MCF 10A (cell line): ENCODE results near the gene TTC9B. TPM values are rescaled to one million over a fixed set of nuclear protein-coding genes. Genes with fewer than 3 reads are reported as not detected.
A peak's percentile ranks its signal among the peaks of the same experiment; 100 is the strongest.

Experiments used
- BruUV-seq: library from RNA; stranded (reverse); fragments of 400-500 nt; replicated peaks from 2 replicates; lab custom pipeline; 2021; lab: Mats Ljungman, UMichigan
- CTCF ChIA-PET: fragments of 300-600 bp; sonication (Branson Sonifier 250); formaldehyde crosslinking; extraction: SDS; loops from one replicate; lab custom pipeline; 2021; ENCODE audit warnings: antibody characterized with exemption, inconsistent platforms; lab: Yijun Ruan, JAX
- POLR2A ChIA-PET: fragments of 300-600, 350-650 bp; sonication (Branson Sonifier 250); formaldehyde crosslinking; extraction: SDS; loops from one replicate; lab custom pipeline; 2020; ENCODE audit warnings: antibody characterized with exemption, inconsistent platforms; lab: Yijun Ruan, JAX
- DNase-seq: peaks from one replicate; pipeline ENCODE4 v3.0.0-alpha.2; 2018; ENCODE audit not compliant: unreplicated experiment
- H3K27ac Mint-ChIP-seq: one replicate; pipeline ENCODE4 v1.8.0; 2022; ENCODE audit warnings: mild to moderate bottlenecking, low read depth, mixed read lengths; ENCODE audit not compliant: unreplicated experiment
- H3K27me3 Mint-ChIP-seq: one replicate; pipeline ENCODE4 v1.8.0; 2022; ENCODE audit warnings: mixed read lengths; ENCODE audit not compliant: insufficient read depth, unreplicated experiment
- H3K36me3 Mint-ChIP-seq: one replicate; pipeline ENCODE4 v1.8.0; 2022; ENCODE audit warnings: mild to moderate bottlenecking, moderate library complexity, mixed read lengths; ENCODE audit not compliant: insufficient read depth, unreplicated experiment
- H3K4me1 Mint-ChIP-seq: one replicate; pipeline ENCODE4 v1.8.0; 2022; ENCODE audit warnings: mixed read lengths; ENCODE audit not compliant: insufficient read depth, unreplicated experiment
- H3K4me3 Mint-ChIP-seq: one replicate; pipeline ENCODE4 v1.8.0; 2022; ENCODE audit warnings: mild to moderate bottlenecking, moderate library complexity, mixed read lengths; ENCODE audit not compliant: unreplicated experiment
- H3K9me3 Mint-ChIP-seq: one replicate; pipeline ENCODE4 v1.8.0; 2022; ENCODE audit warnings: mixed read lengths; ENCODE audit not compliant: unreplicated experiment
- CTCF ChIP-seq: fragments of 200-600 bp; IDR thresholded peaks from one replicate; pipeline ENCODE4 v1.8.0; 2022; ENCODE audit warnings: antibody characterized with exemption, mild to moderate bottlenecking; ENCODE audit not compliant: unreplicated experiment
- intact Hi-C: fragments of 100-400 bp; cut with micrococcal nuclease; formaldehyde crosslinking; loops from 2 replicates; pipeline ENCODE4 v1.14.1; 2022
- total RNA-seq: library from RNA; stranded (reverse); gene quantifications from 2 replicates; pipeline ENCODE4 v1.2.3, GENCODE V29; 2022

The TTC9B gene
- total RNA-seq, 1 experiment from 2014 or later: not detected

GRCh38 chr19:40193587-40193849, 24.7 kb downstream of the TTC9B start:
- H3K4me3 Mint-ChIP-seq: peak overlapping the region; percentile 1

GRCh38 chr19:40192758-40193586, 25.2 kb downstream of the TTC9B start:
- CTCF ChIA-PET: interaction anchor here (0.6 to 1.4 kb wide), 4 partner anchors 22 to 84 kb away, joined by 3 to 5 read pairs (median 4); no protein-coding TSS in a partner anchor
- no peak for TF ChIP-seq CTCF
- Mint-ChIP-seq H3K36me3 (no peaks in the 10 kb centered on the region), H3K27me3 (no peaks in the 10 kb centered on the region), H3K9me3 (no peaks in the 10 kb centered on the region), H3K27ac (no peak overlapping the region), H3K4me3 (peak overlapping the region; percentile 58), H3K4me1 (peaks cover 7% of the 10 kb centered on the region)
- intact Hi-C loops: no loop called here
- no peak for DNase-seq
- BruUV-seq: TSS peak; percentile 20
- POLR2A ChIA-PET: interaction anchor here (0.6 kb wide), 1 partner anchor 526 kb away, joined by 3 read pairs; no protein-coding TSS in a partner anchor

More at GRCh38 chr19:40193587-40193849, 24.7 kb downstream of the TTC9B start:
- CTCF ChIA-PET: interaction anchor here (0.6 to 1.4 kb wide), 4 partner anchors 23 to 84 kb away, joined by 3 to 5 read pairs (median 4); no protein-coding TSS in a partner anchor
- Mint-ChIP-seq H3K4me1 (peaks cover 7% of the 10 kb centered on the region), H3K36me3 (no peaks in the 10 kb centered on the region), H3K9me3 (no peaks in the 10 kb centered on the region), H3K27ac (no peak overlapping the region), H3K27me3 (no peaks in the 10 kb centered on the region)
- POLR2A ChIA-PET: no interaction called here
- intact Hi-C loops: no loop called here
- no TSS peak for BruUV-seq
- TF ChIP-seq CTCF: no peak
- DNase-seq: no peak

- DNase-seq: peak; percentile 23
- Mint-ChIP-seq H3K36me3 (no peaks in the 10 kb centered on the region), H3K4me3 (peak overlapping the region; percentile 58), H3K4me1 (peaks cover 7% of the 10 kb centered on the region), H3K27ac (no peak overlapping the region), H3K27me3 (no peaks in the 10 kb centered on the region), H3K9me3 (no peaks in the 10 kb centered on the region)
- CTCF ChIA-PET: interaction anchor here (0.5 to 0.7 kb wide), 4 partner anchors 47 to 850 kb away, joined by 3 to 4 read pairs (median 4); partner anchors contain the start of gene SAMD4B
- no peak for TF ChIP-seq CTCF
- intact Hi-C loops: no loop called here
- no TSS peak for BruUV-seq
- POLR2A ChIA-PET: interaction anchor here (0.6 to 1.5 kb wide), 5 partner anchors 14 to 195 kb away, joined by 3 to 5 read pairs (median 3); partner anchors contain the start of gene ZNF546
These were observed 26.1 kb downstream of the TTC9B start for GRCh38 chr19:40191836-40192646.
